H9 (cell line): Measurements from ENCODE around the gene COG6. TPM values are rescaled to one million over a fixed set of nuclear protein-coding genes. Genes with fewer than 3 reads are reported as not detected.

Experiments
- DNase-seq: peaks from one replicate; pipeline ENCODE4 v3.0.0-alpha.2; 2017
- H2AFZ ChIP-seq: one replicate; pipeline ENCODE4 v1.6.1; 2013; ENCODE audit warnings: mild to moderate bottlenecking, low read length, control low read depth, moderate library complexity
- H2AK5ac ChIP-seq: 2 replicates; pipeline ENCODE4 v1.6.1; 2013; ENCODE audit warnings: low read length, control low read depth, mixed read lengths; ENCODE audit not compliant: insufficient read length
- H2BK120ac ChIP-seq: one replicate; pipeline ENCODE4 v1.6.1; 2013; ENCODE audit warnings: low read depth, mild to moderate bottlenecking, low read length, control low read depth, inconsistent platforms; ENCODE audit not compliant: poor library complexity, severe bottlenecking
- H2BK12ac ChIP-seq: 2 replicates; pipeline ENCODE4 v1.6.1; 2013; ENCODE audit warnings: low read length, control low read depth, mixed read lengths, low read depth; ENCODE audit not compliant: insufficient read length
- H2BK15ac ChIP-seq: 2 replicates; pipeline ENCODE4 v1.6.1; 2013; ENCODE audit warnings: low read depth, low read length, control low read depth
- H2BK20ac ChIP-seq: one replicate; pipeline ENCODE4 v1.6.1; 2013; ENCODE audit warnings: low read depth, mild to moderate bottlenecking, low read length, control low read depth, inconsistent platforms; ENCODE audit not compliant: poor library complexity, severe bottlenecking
- H2BK5ac ChIP-seq: 2 replicates; pipeline ENCODE4 v1.6.1; 2013; ENCODE audit warnings: low read length, control low read depth, mixed read lengths; ENCODE audit not compliant: insufficient read length
- H3K14ac ChIP-seq: 2 replicates; pipeline ENCODE4 v1.6.1; 2013; ENCODE audit warnings: low read length, control low read depth; ENCODE audit not compliant: insufficient read depth
- H3K18ac ChIP-seq: 2 replicates; pipeline ENCODE4 v1.6.1; 2013; ENCODE audit warnings: low read depth, mild to moderate bottlenecking, mixed read lengths, low read length, control low read depth; ENCODE audit not compliant: insufficient read length
- H3K23ac ChIP-seq: 2 replicates; pipeline ENCODE4 v1.6.1; 2013; ENCODE audit warnings: low read length, control low read depth, mixed read lengths, low read depth; ENCODE audit not compliant: insufficient read length
- H3K23me2 ChIP-seq: 2 replicates; pipeline ENCODE4 v1.6.1; 2013; ENCODE audit warnings: low read depth, mild to moderate bottlenecking, mixed read lengths, low read length, control low read depth; ENCODE audit not compliant: insufficient read length, poor library complexity, severe bottlenecking
- H3K27ac ChIP-seq: 2 replicates; pipeline ENCODE4 v1.5.1; 2013; ENCODE audit warnings: low read length, control low read depth, mixed read lengths, low read depth; ENCODE audit not compliant: insufficient read length
- H3K27me3 ChIP-seq: 2 replicates; pipeline ENCODE4 v1.6.1; 2013; ENCODE audit warnings: low read length, control low read depth, inconsistent platforms; ENCODE audit not compliant: insufficient read depth
- H3K4ac ChIP-seq: 2 replicates; pipeline ENCODE4 v1.6.1; 2013; ENCODE audit warnings: low read depth, mild to moderate bottlenecking, control low read depth, inconsistent platforms, low read length, moderate library complexity
- H3K4me1 ChIP-seq: 2 replicates; pipeline ENCODE4 v1.6.1; 2013; ENCODE audit warnings: low read length, control low read depth, inconsistent platforms; ENCODE audit not compliant: insufficient read depth
- H3K4me2 ChIP-seq: 2 replicates; pipeline ENCODE4 v1.6.1; 2013; ENCODE audit warnings: low read length, control low read depth, mixed read lengths; ENCODE audit not compliant: insufficient read length, insufficient read depth
- H3K56ac ChIP-seq: 2 replicates; pipeline ENCODE4 v1.6.1; 2013; ENCODE audit warnings: low read depth, mild to moderate bottlenecking, mixed read lengths, low read length, control low read depth; ENCODE audit not compliant: insufficient read length
- H3K79me1 ChIP-seq: 2 replicates; pipeline ENCODE4 v1.6.1; 2013; ENCODE audit warnings: low read depth, mild to moderate bottlenecking, moderate library complexity, low read length, control low read depth, inconsistent platforms; ENCODE audit not compliant: insufficient read depth, poor library complexity, severe bottlenecking
- H3K79me2 ChIP-seq: 2 replicates; pipeline ENCODE4 v1.6.1; 2013; ENCODE audit warnings: low read length, control low read depth, inconsistent platforms; ENCODE audit not compliant: insufficient read depth
- H3K9ac ChIP-seq: 2 replicates; pipeline ENCODE4 v1.6.1; 2013; ENCODE audit warnings: low read length, control low read depth, mixed read lengths; ENCODE audit not compliant: insufficient read length; ENCODE audit errors: extremely low read depth
- H3K9me3 ChIP-seq: one replicate; pipeline ENCODE4 v1.6.1; 2013; ENCODE audit warnings: low read depth, low read length, inconsistent platforms; ENCODE audit not compliant: control insufficient read depth
- H3T11ph ChIP-seq: one replicate; pipeline ENCODE4 v1.6.1; 2013; ENCODE audit warnings: mild to moderate bottlenecking, low read length, control low read depth, inconsistent platforms
- H4K20me1 ChIP-seq: one replicate; pipeline ENCODE4 v1.6.1; 2013; ENCODE audit not compliant: control insufficient read depth, insufficient read length, insufficient read depth
- H4K5ac ChIP-seq: 2 replicates; pipeline ENCODE4 v1.6.1; 2013; ENCODE audit warnings: low read depth, mild to moderate bottlenecking, mixed read lengths, low read length, control low read depth; ENCODE audit not compliant: insufficient read length
- H4K8ac ChIP-seq: replicated peaks from 2 replicates; pipeline ENCODE4 v1.6.1; 2013; ENCODE audit warnings: low read length, control low read depth, mixed read lengths, low read depth; ENCODE audit not compliant: insufficient read length
- H4K91ac ChIP-seq: 2 replicates; pipeline ENCODE4 v1.6.1; 2013; ENCODE audit warnings: low read depth, mild to moderate bottlenecking, moderate library complexity, mixed read lengths, low read length, control low read depth; ENCODE audit not compliant: insufficient read length
- H3K27ac Mint-ChIP-seq, 3 experiments: 2 replicates in 2 of 3; 3 replicates in 1 of 3; pipeline ENCODE4 v1.8.0; 2020 to 2021; ENCODE audit warnings: mixed read lengths in 3 of 3, mild to moderate bottlenecking in 1 of 3, moderate library complexity in 1 of 3
- H3K27me3 Mint-ChIP-seq: 2 replicates; pipeline ENCODE4 v1.8.0; 2021; ENCODE audit warnings: low read depth, mild to moderate bottlenecking, moderate library complexity, mixed read lengths
- H3K36me3 Mint-ChIP-seq, 3 experiments: 2 replicates in 2 of 3; 3 replicates in 1 of 3; pipeline ENCODE4 v1.8.0; 2020 to 2021; ENCODE audit warnings: low read depth in 3 of 3, mixed read lengths in 3 of 3; ENCODE audit not compliant: insufficient read depth in 1 of 3
- H3K4me1 Mint-ChIP-seq, 2 experiments: 2 replicates each; pipeline ENCODE4 v1.8.0; 2020; ENCODE audit warnings: mixed read lengths in 2 of 2
- H3K4me3 Mint-ChIP-seq, 2 experiments: 2 replicates in 1 of 2; 3 replicates in 1 of 2; pipeline ENCODE4 v1.8.0; 2020 to 2021; ENCODE audit warnings: mild to moderate bottlenecking in 2 of 2, mixed read lengths in 2 of 2, moderate library complexity in 1 of 2
- H3K9me3 Mint-ChIP-seq, 2 experiments: 2 replicates in 1 of 2; 3 replicates in 1 of 2; pipeline ENCODE4 v1.8.0; 2020; ENCODE audit warnings: mild to moderate bottlenecking in 2 of 2, mixed read lengths in 2 of 2, moderate library complexity in 1 of 2
- WGBS: extraction: QIAGEN DNeasy Blood & Tissue Kit; methylation state at CpG from one replicate; pipeline ENCODE4 v1.1.7; 2013; ENCODE audit warnings: missing lambda C conversion rate, low lambda C conversion rate, mixed read lengths; ENCODE audit not compliant: insufficient read length; ENCODE audit errors: extremely low coverage; 5-methylcytosine and 5-hydroxymethylcytosine counted together
- total RNA-seq: library from RNA; stranded (reverse); gene quantifications from 2 replicates; pipeline ENCODE4 v1.2.1, GENCODE V29; 2021
- TF ChIP-seq, protein P1 (sequence below): fragments of 200-600 bp; sonication (generic); conservative IDR thresholded peaks from 3 replicates; pipeline ENCODE4 v1.8.0; 2021; ENCODE audit warnings: antibody characterized with exemption, mild to moderate bottlenecking

COG6 gene
- total RNA-seq, 1 experiment from 2014 or later = 23.7 TPM

DNA sequence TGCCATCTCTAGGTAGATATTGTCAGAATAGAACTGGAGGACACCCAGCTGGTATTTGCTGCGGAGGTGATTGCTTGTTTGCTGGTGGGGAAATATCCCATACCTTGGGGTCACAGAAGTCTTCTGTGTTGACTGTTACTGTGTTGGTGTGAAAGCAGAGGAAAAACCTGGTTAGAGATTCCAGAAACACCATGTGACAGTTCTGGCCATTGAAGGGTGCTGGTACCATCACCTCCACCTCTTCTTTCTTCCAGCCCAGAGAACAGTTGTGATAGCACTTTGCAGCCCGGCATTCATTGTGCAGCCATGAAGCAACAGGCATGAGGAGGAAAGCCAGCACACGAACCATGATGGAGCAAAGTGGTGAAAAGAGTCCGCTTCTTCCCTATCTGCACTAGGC, 47.6 kb upstream of the COG6 start:
- H3K9me3 Mint-ChIP-seq = no peaks in the 10 kb centered on the region

More for the DNA sequence above, 47.6 kb upstream of the COG6 start:
- no peak overlapping the region for H3K4me3 Mint-ChIP-seq
- no peak overlapping the region for H3K4ac ChIP-seq
- no peak overlapping the region for H3K23ac ChIP-seq
- H3K36me3 Mint-ChIP-seq = no peaks in the 10 kb centered on the region; a peak in 1 of 7 replicates
- H3K14ac ChIP-seq = no peak overlapping the region
- H4K8ac ChIP-seq = no peak overlapping the region
- peaks cover 7 to 11% of the 10 kb centered on the region in 2 experiments for H3K4me1 Mint-ChIP-seq
- peaks cover 62% of the 10 kb centered on the region for H3K27me3 Mint-ChIP-seq
- TF ChIP-seq, protein P1, sequence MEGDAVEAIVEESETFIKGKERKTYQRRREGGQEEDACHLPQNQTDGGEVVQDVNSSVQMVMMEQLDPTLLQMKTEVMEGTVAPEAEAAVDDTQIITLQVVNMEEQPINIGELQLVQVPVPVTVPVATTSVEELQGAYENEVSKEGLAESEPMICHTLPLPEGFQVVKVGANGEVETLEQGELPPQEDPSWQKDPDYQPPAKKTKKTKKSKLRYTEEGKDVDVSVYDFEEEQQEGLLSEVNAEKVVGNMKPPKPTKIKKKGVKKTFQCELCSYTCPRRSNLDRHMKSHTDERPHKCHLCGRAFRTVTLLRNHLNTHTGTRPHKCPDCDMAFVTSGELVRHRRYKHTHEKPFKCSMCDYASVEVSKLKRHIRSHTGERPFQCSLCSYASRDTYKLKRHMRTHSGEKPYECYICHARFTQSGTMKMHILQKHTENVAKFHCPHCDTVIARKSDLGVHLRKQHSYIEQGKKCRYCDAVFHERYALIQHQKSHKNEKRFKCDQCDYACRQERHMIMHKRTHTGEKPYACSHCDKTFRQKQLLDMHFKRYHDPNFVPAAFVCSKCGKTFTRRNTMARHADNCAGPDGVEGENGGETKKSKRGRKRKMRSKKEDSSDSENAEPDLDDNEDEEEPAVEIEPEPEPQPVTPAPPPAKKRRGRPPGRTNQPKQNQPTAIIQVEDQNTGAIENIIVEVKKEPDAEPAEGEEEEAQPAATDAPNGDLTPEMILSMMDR = no peak
- H3K27ac Mint-ChIP-seq = no peak overlapping the region
- H2BK12ac ChIP-seq = no peak overlapping the region
- H2BK5ac ChIP-seq = no peak overlapping the region
- no peaks in the 10 kb centered on the region for H3K9me3 ChIP-seq
- WGBS = no CpG with 5 or more reads among the region's 4 CpGs
- H3K27ac ChIP-seq = no peak overlapping the region
- H3K56ac ChIP-seq = no peak overlapping the region
- H2AFZ ChIP-seq = no peak overlapping the region
- H3K9ac ChIP-seq = no peak overlapping the region
- no peak overlapping the region for H4K5ac ChIP-seq
- no peak overlapping the region for H2BK15ac ChIP-seq
- no peak overlapping the region for H2AK5ac ChIP-seq
- no peaks in the 10 kb centered on the region for H3K4me1 ChIP-seq
- H3T11ph ChIP-seq = no peak overlapping the region
- H3K18ac ChIP-seq = no peak overlapping the region
- no peak overlapping the region for H4K91ac ChIP-seq
- no peak overlapping the region for H2BK20ac ChIP-seq
- no peak overlapping the region for H2BK120ac ChIP-seq
- H3K27me3 ChIP-seq = no peaks in the 10 kb centered on the region
- H4K20me1 ChIP-seq = no peaks in the 10 kb centered on the region
- H3K79me1 ChIP-seq = no peaks in the 10 kb centered on the region
- no peak overlapping the region for H3K4me2 ChIP-seq
- no peak for DNase-seq
- no peaks in the 10 kb centered on the region for H3K79me2 ChIP-seq
- peaks cover 3% of the 10 kb centered on the region for H3K23me2 ChIP-seq
